Left ventricle myocardium inferior (tissue), 1 donor: Measurements from ENCODE around the gene GTF3C5. TPM values are rescaled to one million over a fixed set of nuclear protein-coding genes. Genes with fewer than 3 reads are reported as not detected.

ENCODE experiments used
- DNase-seq: peaks from one replicate; pipeline ENCODE4 v3.0.0-alpha.2; 2020
- H3K27ac ChIP-seq: fragments of 200-600 bp; replicated peaks from 2 replicates; pipeline ENCODE4 v1.8.0; 2021
- H3K27me3 ChIP-seq: fragments of 200-600 bp; 2 replicates; pipeline ENCODE4 v1.8.0; 2021; ENCODE audit warnings: low read depth
- H3K36me3 ChIP-seq: fragments of 200-600 bp; 2 replicates; pipeline ENCODE4 v1.8.0; 2021
- H3K4me1 ChIP-seq: fragments of 200-600 bp; 2 replicates; pipeline ENCODE4 v1.8.0; 2021
- H3K4me3 ChIP-seq: fragments of 200-600 bp; 2 replicates; pipeline ENCODE4 v1.8.0; 2021; ENCODE audit warnings: mild to moderate bottlenecking, moderate library complexity
- H3K9me3 ChIP-seq: fragments of 200-600 bp; replicated peaks from 2 replicates; pipeline ENCODE4 v1.8.0; 2021
- CTCF ChIP-seq: fragments of 200-600 bp; IDR thresholded peaks from 2 replicates; pipeline ENCODE4 v1.8.0; 2021; ENCODE audit warnings: antibody characterized with exemption, mild to moderate bottlenecking, borderline replicate concordance
- intact Hi-C: fragments of 100-400 bp; cut with micrococcal nuclease; formaldehyde crosslinking; loops from one replicate; pipeline ENCODE4 v1.11.0; 2022
- total RNA-seq: library from RNA; stranded (reverse); fragmentation: NEBNext Ultra II Directional; extraction: Animal tissue kit (Norgen Biotek cat#: 25700); gene quantifications from one replicate; pipeline ENCODE4 v1.2.1, GENCODE V29; 2021
- donor health status: DM: no; HTN: yes; CAD: no; lungs with severe emphysema.

The GTF3C5 gene
- total RNA-seq, 1 donor from 2014 or later = 36.0 TPM

- TF ChIP-seq CTCF = no peak
- H3K27ac ChIP-seq = no peak overlapping the region
- H3K9me3 ChIP-seq = no peaks in the 10 kb centered on the region
- H3K4me1 ChIP-seq = peaks cover 19% of the 10 kb centered on the region
- intact Hi-C loops = no loop called here
- no peak overlapping the region for H3K4me3 ChIP-seq
- H3K36me3 ChIP-seq = no peaks in the 10 kb centered on the region
- DNase-seq = no peak
- no peaks in the 10 kb centered on the region for H3K27me3 ChIP-seq
Observed at GRCh38 chr9:133086894-133087293, 56.1 kb downstream of the GTF3C5 start.

DNA sequence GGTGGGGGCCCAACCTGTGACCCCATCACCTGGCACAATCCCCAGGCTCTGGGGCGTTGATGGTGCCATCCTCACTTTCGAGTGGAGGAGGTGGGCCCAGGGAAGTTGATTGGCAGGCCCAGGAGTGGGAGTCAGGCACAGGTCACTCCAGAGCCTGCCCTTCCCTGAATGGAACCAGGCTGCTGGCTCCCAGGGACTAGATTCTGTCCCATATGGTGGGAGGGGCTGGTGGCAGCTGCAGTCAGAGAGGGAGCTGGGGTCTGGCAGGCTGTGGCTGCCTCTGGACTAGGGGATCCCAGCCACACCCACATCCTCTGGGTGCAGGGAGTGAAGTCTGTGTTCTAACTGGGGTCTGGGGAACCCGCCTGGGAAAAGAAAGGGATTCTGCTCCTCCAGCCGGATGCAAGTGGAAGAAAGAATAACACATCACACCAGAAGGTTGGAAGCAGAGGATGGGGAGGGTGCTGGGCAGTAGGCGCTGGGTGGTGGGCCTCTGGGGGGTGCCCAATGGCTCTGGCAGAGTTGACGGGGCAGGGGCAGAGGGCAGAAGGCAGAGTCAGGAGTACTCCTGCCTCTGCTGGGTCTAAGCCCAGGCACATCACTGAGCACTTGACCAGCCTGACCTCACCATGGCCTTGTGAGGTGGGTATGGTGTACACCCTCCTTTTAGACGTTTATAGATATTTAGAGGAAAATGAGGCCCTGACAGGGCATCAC is 56.8 kb downstream of the GTF3C5 start:
- intact Hi-C loops = no loop called here

DNA sequence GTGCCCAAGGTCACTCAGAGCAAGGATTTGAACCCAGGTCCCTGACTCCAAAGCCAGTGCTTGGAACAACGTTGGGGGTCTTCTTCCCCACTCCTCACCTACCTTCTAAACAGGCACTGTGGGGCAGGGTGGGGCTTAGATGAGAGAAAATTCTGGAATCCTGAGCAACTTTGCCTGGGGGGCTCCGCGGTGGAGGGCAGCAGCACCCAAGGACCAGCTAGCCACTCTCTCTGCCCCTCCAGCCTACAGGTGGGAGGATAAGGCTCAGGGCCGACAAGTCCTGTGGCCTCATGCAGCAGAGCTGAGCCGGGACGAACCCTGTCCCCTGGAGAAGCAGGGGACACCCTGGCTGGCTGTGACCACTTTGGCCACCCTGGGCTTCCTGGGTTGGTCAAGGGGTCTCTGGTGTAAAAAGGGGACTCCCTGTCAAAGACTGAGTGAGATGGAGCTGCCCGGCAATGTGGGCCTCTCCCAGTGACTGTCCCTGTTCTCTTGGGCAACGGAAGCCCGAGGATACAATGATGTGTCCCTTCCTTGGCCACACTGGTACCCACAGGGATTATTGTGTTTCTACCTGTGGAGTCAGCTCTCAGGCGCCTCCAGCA is 57.5 kb downstream of the GTF3C5 start:
- H3K4me3 ChIP-seq = no peak overlapping the region
- H3K4me1 ChIP-seq = peaks cover 19% of the 10 kb centered on the region
- intact Hi-C loops = no loop called here
- no peaks in the 10 kb centered on the region for H3K36me3 ChIP-seq
- DNase-seq = no peak
- H3K27ac ChIP-seq = no peak overlapping the region
- TF ChIP-seq CTCF = no peak
- no peaks in the 10 kb centered on the region for H3K27me3 ChIP-seq
- no peaks in the 10 kb centered on the region for H3K9me3 ChIP-seq

More for the DNA sequence above, 56.8 kb downstream of the GTF3C5 start:
- no peak overlapping the region for H3K27ac ChIP-seq
- H3K36me3 ChIP-seq = no peaks in the 10 kb centered on the region
- no peaks in the 10 kb centered on the region for H3K27me3 ChIP-seq
- peaks cover 19% of the 10 kb centered on the region for H3K4me1 ChIP-seq
- TF ChIP-seq CTCF = no peak
- no peaks in the 10 kb centered on the region for H3K9me3 ChIP-seq
- DNase-seq = no peak
- no peak overlapping the region for H3K4me3 ChIP-seq

GRCh38 chr9:133088756-133089155 is 58.0 kb downstream of the GTF3C5 start:
- Histone ChIP-seq H3K27ac (no peak overlapping the region), H3K9me3 (no peaks in the 10 kb centered on the region), H3K36me3 (no peaks in the 10 kb centered on the region), H3K4me3 (no peak overlapping the region), H3K4me1 (peaks cover 19% of the 10 kb centered on the region), H3K27me3 (no peaks in the 10 kb centered on the region)
- TF ChIP-seq CTCF = no peak
- intact Hi-C loops = no loop called here
- DNase-seq = no peak

- Histone ChIP-seq H3K9me3 (no peaks in the 10 kb centered on the region), H3K36me3 (no peaks in the 10 kb centered on the region), H3K27ac (peak overlapping the region; percentile 5), H3K4me1 (peaks cover 19% of the 10 kb centered on the region), H3K27me3 (no peaks in the 10 kb centered on the region), H3K4me3 (no peak overlapping the region)
- intact Hi-C loops = no loop called here
- no peak for TF ChIP-seq CTCF
- DNase-seq = no peak
Observed at GRCh38 chr9:133089271-133089671, 58.5 kb downstream of the GTF3C5 start.
